ACC112 (cell line): ENCODE measurements around the gene KRTAP21-3.

Experiments
- H2AFZ ChIP-seq: fragments of 200-600 bp; sonication (generic); one replicate; pipeline ENCODE4 v1.6.0; 2017; ENCODE audit warnings: antibody characterized with exemption, low read length; ENCODE audit not compliant: unreplicated experiment
- H3K27ac ChIP-seq: fragments of 200-600 bp; sonication (generic); 2 replicates; pipeline ENCODE4 v1.5.1; 2014; ENCODE audit warnings: low read depth, mild to moderate bottlenecking, antibody characterized with exemption, low read length, moderate library complexity
- H3K27me3 ChIP-seq: fragments of 200-600 bp; sonication (generic); 2 replicates; pipeline ENCODE4 v1.6.1; 2014; ENCODE audit warnings: mild to moderate bottlenecking, antibody characterized with exemption, low read length, moderate library complexity, mixed read lengths; ENCODE audit not compliant: insufficient read depth
- H3K36me3 ChIP-seq: fragments of 200-600 bp; sonication (generic); 2 replicates; pipeline ENCODE4 v1.6.1; 2016; ENCODE audit warnings: mild to moderate bottlenecking, antibody characterized with exemption, low read length, moderate library complexity, mixed read lengths; ENCODE audit not compliant: insufficient read depth
- H3K4me1 ChIP-seq: fragments of 200-600 bp; sonication (generic); one replicate; pipeline ENCODE4 v1.6.1; 2016; ENCODE audit warnings: low read length, mixed read lengths; ENCODE audit not compliant: insufficient read depth, unreplicated experiment, control insufficient read depth
- H3K4me3 ChIP-seq: fragments of 200-600 bp; sonication (generic); 2 replicates; pipeline ENCODE4 v1.5.1; 2014; ENCODE audit warnings: mild to moderate bottlenecking, low read depth, low read length
- H3K79me2 ChIP-seq: fragments of 200-600 bp; sonication (generic); one replicate; pipeline ENCODE4 v1.6.0; 2016; ENCODE audit warnings: low read length; ENCODE audit not compliant: control insufficient read depth, unreplicated experiment, insufficient read depth

Gene KRTAP21-3

GRCh38 chr21:30714456-30714855 is 4.1 kb downstream of the KRTAP21-3 start:
- Histone ChIP-seq H3K4me1 (no peaks in the 10 kb centered on the region), H3K4me3 (no peak overlapping the region), H3K27ac (no peak overlapping the region), H3K79me2 (no peaks in the 10 kb centered on the region), H3K36me3 (no peaks in the 10 kb centered on the region), H2AFZ (no peak overlapping the region), H3K27me3 (no peaks in the 10 kb centered on the region)

- Histone ChIP-seq H2AFZ (no peak overlapping the region), H3K4me3 (no peak overlapping the region), H3K4me1 (no peaks in the 10 kb centered on the region), H3K36me3 (no peaks in the 10 kb centered on the region), H3K79me2 (no peaks in the 10 kb centered on the region), H3K27ac (no peak overlapping the region), H3K27me3 (no peaks in the 10 kb centered on the region)
These were observed 4.8 kb downstream of the KRTAP21-3 start for GRCh38 chr21:30713766-30714165.

DNA sequence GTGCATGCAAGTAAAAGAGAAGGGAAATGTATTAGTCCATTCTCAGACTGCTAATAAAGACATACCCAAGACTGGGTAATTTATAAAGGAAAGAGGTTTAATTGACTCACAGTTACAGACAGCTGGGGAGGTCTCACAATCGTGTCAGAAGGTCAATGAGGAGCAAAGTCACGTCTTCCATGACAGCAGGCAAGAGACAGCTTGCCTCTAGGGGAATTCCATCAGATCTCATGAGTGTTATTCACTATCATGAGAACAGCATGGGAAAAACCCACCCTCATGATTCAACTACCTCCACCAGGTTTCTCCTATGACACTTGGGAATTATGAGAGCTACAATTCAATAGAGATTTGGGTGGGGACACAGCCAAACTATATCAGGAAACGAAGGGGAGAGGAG is 8.1 kb downstream of the KRTAP21-3 start:
- no peaks in the 10 kb centered on the region for H3K36me3 ChIP-seq
- H2AFZ ChIP-seq = no peak overlapping the region
- no peaks in the 10 kb centered on the region for H3K4me1 ChIP-seq
- H3K79me2 ChIP-seq = no peaks in the 10 kb centered on the region
- H3K27ac ChIP-seq = no peak overlapping the region
- no peaks in the 10 kb centered on the region for H3K27me3 ChIP-seq
- H3K4me3 ChIP-seq = no peak overlapping the region

GRCh38 chr21:30707409-30707808 is 11.2 kb downstream of the KRTAP21-3 start:
- Histone ChIP-seq H3K79me2 (no peaks in the 10 kb centered on the region), H3K27ac (no peak overlapping the region), H3K27me3 (no peaks in the 10 kb centered on the region), H3K4me3 (no peak overlapping the region), H2AFZ (no peak overlapping the region), H3K36me3 (no peaks in the 10 kb centered on the region), H3K4me1 (no peaks in the 10 kb centered on the region)

GRCh38 chr21:30695956-30696355 is 22.6 kb downstream of the KRTAP21-3 start:
- H3K79me2 ChIP-seq = no peaks in the 10 kb centered on the region
- no peak overlapping the region for H3K4me3 ChIP-seq
- no peak overlapping the region for H2AFZ ChIP-seq
- H3K27me3 ChIP-seq = no peaks in the 10 kb centered on the region
- H3K27ac ChIP-seq = no peak overlapping the region
- H3K36me3 ChIP-seq = no peaks in the 10 kb centered on the region
- H3K4me1 ChIP-seq = no peaks in the 10 kb centered on the region

DNA sequence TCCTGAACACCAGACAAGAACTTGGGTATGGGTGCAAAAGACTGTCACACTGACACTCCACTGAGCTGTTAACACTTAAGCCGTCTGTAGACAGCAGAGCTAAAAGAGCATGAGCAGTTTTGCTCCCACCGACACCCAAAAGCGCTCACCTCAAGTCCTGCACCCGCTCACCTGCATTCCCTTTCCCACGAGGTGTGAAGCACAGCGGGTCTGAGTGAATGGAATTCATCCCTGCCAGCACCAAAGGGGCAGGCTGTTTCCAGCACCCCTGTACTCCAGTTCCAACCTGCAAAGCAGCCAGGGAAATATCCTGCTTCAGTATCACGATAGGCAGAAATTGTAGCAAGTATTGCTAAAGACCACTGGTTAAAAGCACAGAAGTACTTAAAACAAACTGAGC is 28.8 kb downstream of the KRTAP21-3 start:
- no peaks in the 10 kb centered on the region for H3K79me2 ChIP-seq
- H3K27me3 ChIP-seq = no peaks in the 10 kb centered on the region
- H3K4me3 ChIP-seq = no peak overlapping the region
- H3K36me3 ChIP-seq = no peaks in the 10 kb centered on the region
- H3K4me1 ChIP-seq = no peaks in the 10 kb centered on the region
- no peak overlapping the region for H3K27ac ChIP-seq
- H2AFZ ChIP-seq = no peak overlapping the region

DNA sequence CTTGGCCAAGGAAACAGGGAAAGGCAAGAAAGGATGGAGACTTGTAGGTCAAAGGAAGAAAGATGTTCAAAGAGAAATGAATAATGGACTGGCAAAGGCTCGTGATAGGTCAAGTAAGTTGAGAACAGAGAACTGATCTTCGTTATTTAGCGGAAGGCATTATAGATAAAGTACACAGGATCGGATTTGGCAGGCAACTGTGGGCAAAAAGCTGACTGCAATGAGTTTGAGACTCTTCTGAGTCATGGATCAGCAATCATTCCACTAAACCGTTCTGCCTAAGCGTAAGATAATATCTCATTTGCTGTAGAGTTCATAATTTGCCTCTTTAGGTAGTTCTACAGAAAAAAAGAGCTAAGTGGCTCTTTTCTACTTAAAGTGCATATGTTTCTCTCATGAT is 34.1 kb downstream of the KRTAP21-3 start:
- H3K79me2 ChIP-seq = no peaks in the 10 kb centered on the region
- no peak overlapping the region for H2AFZ ChIP-seq
- H3K36me3 ChIP-seq = no peaks in the 10 kb centered on the region

DNA sequence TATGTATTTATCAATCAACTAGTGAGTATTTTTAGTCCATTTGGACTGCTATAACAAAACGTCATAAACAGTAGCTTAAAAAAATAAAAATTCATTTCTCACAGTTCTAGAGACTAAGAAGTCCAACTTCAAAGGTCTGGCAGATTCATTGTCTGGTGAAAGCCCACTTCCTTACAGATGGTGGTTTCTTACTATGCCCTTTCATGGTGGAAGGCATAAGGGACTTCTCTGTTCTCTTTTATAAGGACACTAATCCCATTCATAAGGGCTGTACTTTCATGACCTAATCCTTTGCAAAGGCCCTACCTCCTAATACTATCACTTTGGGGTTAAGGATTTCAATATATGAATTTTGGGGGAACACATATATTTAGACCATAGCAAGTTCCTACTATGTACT is 38.0 kb downstream of the KRTAP21-3 start:
- H3K27ac ChIP-seq = no peak overlapping the region
- H3K79me2 ChIP-seq = no peaks in the 10 kb centered on the region
- H3K27me3 ChIP-seq = no peaks in the 10 kb centered on the region
- H3K36me3 ChIP-seq = no peaks in the 10 kb centered on the region
- no peak overlapping the region for H2AFZ ChIP-seq
- H3K4me3 ChIP-seq = no peak overlapping the region
- H3K4me1 ChIP-seq = no peaks in the 10 kb centered on the region

More for the DNA sequence above, 34.1 kb downstream of the KRTAP21-3 start:
- Histone ChIP-seq H3K4me3 (no peak overlapping the region), H3K27ac (no peak overlapping the region), H3K4me1 (no peaks in the 10 kb centered on the region), H3K27me3 (no peaks in the 10 kb centered on the region)

DNA sequence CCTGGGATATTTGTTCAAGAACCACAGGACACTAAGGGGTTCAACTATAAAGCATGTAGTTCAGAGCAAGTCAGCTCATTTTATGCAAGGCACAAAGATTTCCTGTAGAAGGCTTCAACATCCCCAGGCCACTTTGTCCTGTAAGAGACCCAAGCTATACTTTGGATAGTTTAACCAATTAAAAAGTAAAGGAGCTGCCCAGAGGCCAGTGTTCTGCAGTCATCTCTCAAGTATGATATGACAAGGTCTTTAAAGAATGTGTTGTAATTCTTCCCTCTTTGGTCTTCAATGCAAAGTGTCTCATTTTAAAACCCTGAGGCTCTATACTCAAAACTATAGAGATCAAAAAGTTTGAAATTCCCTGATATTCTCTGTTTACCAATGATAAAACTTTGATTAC is 41.8 kb downstream of the KRTAP21-3 start:
- Histone ChIP-seq H3K36me3 (no peaks in the 10 kb centered on the region), H3K4me3 (no peak overlapping the region), H2AFZ (no peak overlapping the region), H3K79me2 (no peaks in the 10 kb centered on the region), H3K4me1 (no peaks in the 10 kb centered on the region), H3K27ac (no peak overlapping the region), H3K27me3 (no peaks in the 10 kb centered on the region)

- H3K4me3 ChIP-seq = no peak overlapping the region
- H3K27ac ChIP-seq = no peak overlapping the region
- H2AFZ ChIP-seq = no peak overlapping the region
- H3K27me3 ChIP-seq = no peaks in the 10 kb centered on the region
- H3K4me1 ChIP-seq = no peaks in the 10 kb centered on the region
- no peaks in the 10 kb centered on the region for H3K79me2 ChIP-seq
- H3K36me3 ChIP-seq = no peaks in the 10 kb centered on the region
These were observed 44.3 kb downstream of the KRTAP21-3 start for GRCh38 chr21:30674312-30674711.

- no peaks in the 10 kb centered on the region for H3K4me1 ChIP-seq
- no peaks in the 10 kb centered on the region for H3K79me2 ChIP-seq
- H3K27ac ChIP-seq = no peak overlapping the region
- no peaks in the 10 kb centered on the region for H3K36me3 ChIP-seq
- H2AFZ ChIP-seq = no peak overlapping the region
- H3K4me3 ChIP-seq = no peak overlapping the region
- H3K27me3 ChIP-seq = no peaks in the 10 kb centered on the region
These were observed 45.5 kb downstream of the KRTAP21-3 start for GRCh38 chr21:30672985-30673650.
